HG03196 (cell line): Measurements from ENCODE around the gene TBCC.

Source experiments
- ATAC-seq: cut with Tn5 transposase; IDR thresholded peaks from one replicate; pipeline ENCODE4 v1.9.1; 2021; ENCODE audit not compliant: unreplicated experiment

The TBCC gene

GRCh38 chr6:42745640-42746462 lies at the start of gene TBCC:
Gene TBCC (minus strand): TSS chr6:42746103. CDS start chr6:42746073, 30 bp downstream.
- peak; percentile 75 for ATAC-seq

DNA sequence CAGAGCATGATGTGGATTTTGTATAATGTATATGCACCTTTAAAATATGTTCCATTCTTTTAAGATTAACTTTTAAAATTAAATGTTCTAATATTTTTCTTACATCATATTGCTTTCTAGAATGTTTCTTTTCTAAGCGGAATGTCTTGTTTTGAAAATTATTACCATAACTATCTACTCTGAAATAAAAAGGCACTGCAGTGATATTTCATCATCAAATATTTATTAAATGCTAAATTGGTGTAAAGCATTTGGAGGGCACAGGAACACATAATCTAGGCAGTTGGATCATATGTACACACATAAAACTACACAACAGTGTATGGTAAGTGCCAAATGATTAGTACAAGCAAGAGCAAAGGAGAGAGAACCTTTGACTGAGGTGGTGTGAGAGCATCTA lies 49.7 kb upstream of the TBCC start:
- no peak for ATAC-seq

GRCh38 chr6:42791706-42792320 lies 45.9 kb upstream of the TBCC start:
- no peak for ATAC-seq

- ATAC-seq: no peak
Observed at GRCh38 chr6:42790549-42791181, 44.8 kb upstream of the TBCC start.

DNA sequence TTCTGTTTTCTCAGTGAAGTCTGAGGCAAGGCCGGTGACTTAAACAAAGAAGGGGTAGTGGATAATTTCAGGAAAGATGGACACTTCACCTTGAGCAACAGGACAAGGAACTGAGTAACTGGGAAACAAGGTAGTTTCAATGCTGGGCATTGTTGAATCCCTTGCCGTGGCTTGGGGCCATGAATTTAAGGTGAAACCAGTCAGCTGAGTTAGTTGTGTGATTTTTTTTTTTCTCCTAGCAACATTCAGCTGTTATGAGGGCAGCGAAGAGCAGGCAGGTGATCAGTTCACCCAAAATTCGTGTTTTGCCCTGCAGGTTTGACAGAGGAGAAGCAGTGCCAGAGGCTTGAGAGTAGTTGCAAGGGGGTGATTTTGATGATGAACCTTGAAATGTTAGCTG lies 42.8 kb upstream of the TBCC start:
- ATAC-seq: no peak

- ATAC-seq: no peak
Observed at GRCh38 chr6:42787063-42787472, 41.2 kb upstream of the TBCC start.

DNA sequence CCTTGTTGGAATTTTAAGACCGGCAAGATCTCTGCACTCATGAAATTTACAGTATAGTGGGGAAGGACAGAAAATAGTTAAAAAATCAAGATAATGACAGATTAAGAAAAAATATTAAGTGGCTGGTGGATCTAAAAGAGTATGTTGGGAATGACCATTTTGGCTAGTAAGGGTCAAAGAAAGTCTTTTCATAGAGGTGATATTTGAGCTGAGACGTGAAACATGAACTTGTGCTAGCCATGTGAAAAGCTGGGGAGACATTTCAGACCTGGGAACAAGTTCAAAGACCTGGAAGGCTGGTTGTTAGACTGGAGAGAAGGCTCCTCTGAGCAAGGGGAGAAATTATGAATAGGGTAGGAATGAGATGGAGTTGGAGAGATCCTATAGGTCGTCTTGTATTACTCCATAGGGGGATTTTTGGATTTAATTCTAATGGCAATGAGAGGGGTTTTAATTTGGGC lies 40.7 kb upstream of the TBCC start:
- no peak for ATAC-seq

DNA sequence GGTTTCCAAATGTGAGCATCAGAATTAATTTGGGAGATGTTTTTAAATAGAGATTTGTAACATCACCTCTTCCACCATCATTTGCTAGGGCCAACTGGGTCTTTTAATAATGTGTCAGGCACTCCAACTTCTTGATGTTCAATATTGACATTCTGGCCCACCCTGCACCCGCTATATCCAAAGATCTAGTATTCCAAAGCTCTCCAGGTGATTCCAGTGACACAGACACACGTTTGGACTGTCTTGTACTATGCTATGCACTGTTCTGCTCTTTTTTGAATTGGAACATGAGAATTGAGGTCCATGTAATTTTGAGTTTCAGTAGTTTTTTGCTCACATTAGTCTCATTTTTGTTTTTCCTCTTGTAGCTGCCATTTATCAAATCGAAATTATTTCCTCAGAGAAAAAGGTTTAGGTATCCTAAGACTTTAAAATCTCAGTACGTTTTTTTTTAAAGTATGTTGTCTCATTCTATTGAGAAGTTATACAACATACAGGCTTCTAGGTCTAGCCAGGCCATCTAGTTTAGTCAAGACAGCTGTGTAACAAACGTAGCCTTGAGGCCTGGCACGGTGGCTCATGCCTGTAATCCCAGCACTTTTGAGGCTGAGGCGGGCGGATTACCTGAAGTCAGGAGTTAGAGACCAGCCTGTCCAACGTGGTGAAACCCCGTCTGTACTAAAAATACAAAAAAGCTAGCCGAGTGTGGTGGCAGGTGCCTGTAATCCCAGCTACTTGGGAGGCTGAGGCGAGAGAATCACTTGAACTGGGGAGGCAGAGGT lies 39.0 kb upstream of the TBCC start:
- no peak for ATAC-seq

DNA sequence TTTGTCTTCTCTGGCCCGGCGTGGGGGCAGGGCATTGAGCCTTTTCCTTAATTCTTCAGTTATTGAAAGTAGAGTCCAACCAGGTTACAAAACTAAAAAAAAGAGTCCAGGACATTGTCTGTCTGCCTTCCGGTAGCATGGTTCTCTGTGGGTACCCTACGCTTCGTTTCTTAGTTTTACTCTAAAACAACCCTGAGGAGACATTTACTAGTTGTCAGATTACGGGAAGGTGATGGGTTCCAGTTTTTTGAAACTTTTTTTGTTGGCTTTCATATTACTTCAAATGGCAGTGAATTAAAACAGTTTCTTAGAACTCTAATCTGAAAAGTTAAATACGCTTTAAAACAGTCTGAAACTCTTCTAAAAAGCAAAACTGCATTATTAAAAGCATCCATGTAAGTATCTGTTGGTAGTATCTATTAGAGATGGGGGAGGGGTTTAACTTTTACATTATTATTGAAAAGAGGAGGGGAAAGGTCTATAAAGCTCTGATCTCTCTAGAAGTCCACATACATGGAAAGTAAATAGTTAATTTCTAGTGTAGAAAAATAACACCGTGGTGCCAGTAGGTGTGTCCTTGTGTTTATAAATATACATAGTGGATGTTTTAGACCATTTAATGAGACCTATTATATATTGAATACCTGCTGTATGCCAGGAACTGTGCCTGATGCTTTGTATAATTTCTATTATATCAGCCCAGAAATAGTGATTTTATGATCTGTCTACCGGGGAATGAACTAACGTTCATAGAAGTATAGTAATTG lies 38.2 kb upstream of the TBCC start:
- no peak for ATAC-seq

GRCh38 chr6:42783177-42783875 lies 37.4 kb upstream of the TBCC start:
- ATAC-seq: peak; percentile 37

GRCh38 chr6:42782689-42783176 lies 36.8 kb upstream of the TBCC start:
- ATAC-seq: peak; percentile 20

DNA sequence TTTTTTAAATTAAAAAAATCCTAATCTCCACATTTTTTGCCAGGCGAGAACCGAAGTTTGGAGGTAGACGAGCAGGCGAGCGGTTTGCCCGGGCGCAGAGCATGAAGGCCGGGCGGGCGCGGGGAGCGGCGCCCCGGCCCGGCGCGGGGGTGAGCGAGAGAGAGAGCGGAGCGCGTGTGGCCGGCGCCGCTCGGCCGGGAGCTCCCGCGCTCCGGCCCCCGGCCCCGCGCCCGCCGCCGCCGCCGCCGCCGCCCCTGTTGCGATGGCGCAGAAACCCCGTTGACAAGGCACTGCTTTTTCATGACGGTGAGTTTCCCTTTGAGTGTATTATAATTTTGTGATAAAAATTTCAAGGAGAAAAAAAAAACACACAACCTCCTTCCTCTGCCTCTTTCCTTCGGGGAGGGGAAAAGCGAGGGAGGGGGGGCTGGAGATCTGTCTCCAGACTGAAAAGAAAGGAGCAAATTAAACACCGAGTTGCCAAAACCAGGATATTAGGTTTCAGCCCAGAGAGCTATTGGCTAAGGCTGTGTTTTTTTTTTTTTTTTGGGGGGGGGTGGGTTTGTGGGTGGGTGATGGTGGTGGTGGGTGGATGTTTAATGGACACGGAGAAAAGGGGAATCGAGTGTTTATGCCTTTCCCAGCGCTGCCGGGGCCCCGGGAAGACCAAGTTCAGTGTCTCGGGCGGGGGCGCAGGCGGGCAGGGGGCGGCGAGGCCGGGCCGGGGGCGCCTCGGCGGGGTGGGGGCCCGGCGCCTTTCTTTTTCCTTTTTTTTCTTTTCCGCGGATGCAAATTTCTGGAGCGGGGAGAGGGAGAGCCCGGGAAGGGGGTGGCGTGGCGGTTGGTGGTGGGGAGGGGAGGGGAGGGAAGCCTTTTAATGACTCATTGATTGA lies 36.1 kb upstream of the TBCC start, which contains the start of gene BICRAL:
Gene BICRAL, plus strand, starts transcription at position 257 of the 893 bp plus-strand sequence. CDS start 39,971 bp downstream, outside the sequence.
- ATAC-seq: no peak

GRCh38 chr6:42781546-42781795 lies 35.6 kb upstream of the TBCC start:
- no peak for ATAC-seq

- no peak for ATAC-seq
Observed at GRCh38 chr6:42779521-42779920, 33.6 kb upstream of the TBCC start.

DNA sequence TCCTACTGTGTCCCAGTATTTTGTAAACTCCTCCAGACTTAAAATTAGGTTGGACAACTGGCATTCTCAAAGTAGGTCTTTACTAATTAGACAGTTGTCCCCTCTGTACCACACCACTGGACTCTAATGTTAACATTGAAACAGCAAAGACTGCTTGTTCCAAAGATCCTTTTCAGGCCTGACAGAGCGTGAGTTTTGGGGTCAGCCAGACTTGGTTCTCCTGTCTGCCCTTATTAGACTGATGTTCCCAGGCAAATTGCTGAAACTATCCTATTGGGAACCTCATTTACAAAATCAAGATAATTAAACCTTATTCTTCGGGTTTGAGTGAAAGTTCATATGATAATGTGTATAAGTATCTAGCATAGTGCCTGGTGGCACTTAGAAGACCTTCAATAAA lies 32.2 kb upstream of the TBCC start:
- no peak for ATAC-seq

- no peak for ATAC-seq
Observed at GRCh38 chr6:42777126-42777822, 31.4 kb upstream of the TBCC start.

- peak; percentile 36 for ATAC-seq
Observed at GRCh38 chr6:42774821-42775487, 29.1 kb upstream of the TBCC start.

- ATAC-seq: no peak
Observed at GRCh38 chr6:42774201-42774600, 28.3 kb upstream of the TBCC start.
